ENCODE data around the gene MIF4GD. TPM values are rescaled to one million over a fixed set of nuclear protein-coding genes. Genes with fewer than 3 reads are reported as not detected.

Gene MIF4GD
- total RNA-seq, 1 experiment from 2014 or later, result 37.8 TPM

- DNase-seq (ENCODE audit: low read depth), result no peak
- in situ Hi-C loops (cut with HindIII; ENCODE audit: low pct_unique_long_range_greater_than_20kb, low sequenced_read_pairs), result no loop called here
These were observed 29.5 kb downstream of the MIF4GD start for GRCh38 chr17:75241502-75241901.

- no peak for DNase-seq (ENCODE audit: low read depth)
- in situ Hi-C loops (cut with HindIII; ENCODE audit: low pct_unique_long_range_greater_than_20kb, low sequenced_read_pairs), result no loop called here
These were observed 29.9 kb downstream of the MIF4GD start for GRCh38 chr17:75241143-75241430.

- peak; percentile 31 for DNase-seq (ENCODE audit: low read depth)
- in situ Hi-C loops (cut with HindIII; ENCODE audit: low pct_unique_long_range_greater_than_20kb, low sequenced_read_pairs), result no loop called here
These were observed 30.5 kb downstream of the MIF4GD start for GRCh38 chr17:75240394-75241142.

GRCh38 chr17:75239778-75240393, 31.1 kb downstream of the MIF4GD start:
- in situ Hi-C loops (cut with HindIII; ENCODE audit: low pct_unique_long_range_greater_than_20kb, low sequenced_read_pairs), result no loop called here

GRCh38 chr17:75239214-75239613, 31.8 kb downstream of the MIF4GD start:
- in situ Hi-C loops (cut with HindIII; ENCODE audit: low pct_unique_long_range_greater_than_20kb, low sequenced_read_pairs), result no loop called here
- DNase-seq (ENCODE audit: low read depth), result no peak

More at GRCh38 chr17:75239778-75240393, 31.1 kb downstream of the MIF4GD start:
- no peak for DNase-seq (ENCODE audit: low read depth)

- DNase-seq (ENCODE audit: low read depth), result peak; percentile 56
These were observed 32.3 kb downstream of the MIF4GD start for GRCh38 chr17:75238684-75239191.

GRCh38 chr17:75238020-75238580, 32.9 kb downstream of the MIF4GD start:
- in situ Hi-C loops (cut with HindIII; ENCODE audit: low pct_unique_long_range_greater_than_20kb, low sequenced_read_pairs), result no loop called here
- DNase-seq (ENCODE audit: low read depth), result no peak

More at GRCh38 chr17:75238684-75239191, 32.3 kb downstream of the MIF4GD start:
- in situ Hi-C loops (cut with HindIII; ENCODE audit: low pct_unique_long_range_greater_than_20kb, low sequenced_read_pairs), result no loop called here

- in situ Hi-C loops (cut with HindIII; ENCODE audit: low pct_unique_long_range_greater_than_20kb, low sequenced_read_pairs), result no loop called here
- no peak for DNase-seq (ENCODE audit: low read depth)
These were observed 33.7 kb downstream of the MIF4GD start for GRCh38 chr17:75237100-75238014.

GRCh38 chr17:75232786-75233185, 38.2 kb downstream of the MIF4GD start:
- no peak for DNase-seq (ENCODE audit: low read depth)
- in situ Hi-C loops (cut with HindIII; ENCODE audit: low pct_unique_long_range_greater_than_20kb, low sequenced_read_pairs), result no loop called here

GRCh38 chr17:75231741-75232464, 39.1 kb downstream of the MIF4GD start:
- DNase-seq (ENCODE audit: low read depth), result no peak
- in situ Hi-C loops (cut with HindIII; ENCODE audit: low pct_unique_long_range_greater_than_20kb, low sequenced_read_pairs), result no loop called here

GRCh38 chr17:75231071-75231470, 40.0 kb downstream of the MIF4GD start:
- in situ Hi-C loops (cut with HindIII; ENCODE audit: low pct_unique_long_range_greater_than_20kb, low sequenced_read_pairs), result no loop called here

GRCh38 chr17:75228847-75229246, 42.2 kb downstream of the MIF4GD start:
- in situ Hi-C loops (cut with HindIII; ENCODE audit: low pct_unique_long_range_greater_than_20kb, low sequenced_read_pairs), result no loop called here

More at GRCh38 chr17:75231071-75231470, 40.0 kb downstream of the MIF4GD start:
- DNase-seq (ENCODE audit: low read depth), result no peak

GRCh38 chr17:75228305-75228704, 42.7 kb downstream of the MIF4GD start:
- DNase-seq (ENCODE audit: low read depth), result no peak
- in situ Hi-C loops (cut with HindIII; ENCODE audit: low pct_unique_long_range_greater_than_20kb, low sequenced_read_pairs), result no loop called here

More at GRCh38 chr17:75228847-75229246, 42.2 kb downstream of the MIF4GD start:
- no peak for DNase-seq (ENCODE audit: low read depth)

- in situ Hi-C loops (cut with HindIII; ENCODE audit: low pct_unique_long_range_greater_than_20kb, low sequenced_read_pairs), result no loop called here
- no peak for DNase-seq (ENCODE audit: low read depth)
These were observed 43.3 kb downstream of the MIF4GD start for GRCh38 chr17:75227729-75228128.

GRCh38 chr17:75225016-75225415, 46.0 kb downstream of the MIF4GD start:
- in situ Hi-C loops (cut with HindIII; ENCODE audit: low pct_unique_long_range_greater_than_20kb, low sequenced_read_pairs), result no loop called here

GRCh38 chr17:75219815-75220214, 51.2 kb downstream of the MIF4GD start:
- DNase-seq (ENCODE audit: low read depth), result no peak
- in situ Hi-C loops (cut with HindIII; ENCODE audit: low pct_unique_long_range_greater_than_20kb, low sequenced_read_pairs), result no loop called here

More at GRCh38 chr17:75225016-75225415, 46.0 kb downstream of the MIF4GD start:
- DNase-seq (ENCODE audit: low read depth), result no peak

- in situ Hi-C loops (cut with HindIII; ENCODE audit: low pct_unique_long_range_greater_than_20kb, low sequenced_read_pairs), result no loop called here
- no peak for DNase-seq (ENCODE audit: low read depth)
These were observed 52.9 kb downstream of the MIF4GD start for GRCh38 chr17:75218131-75218530.

All from Caki2 (cell line).